Adrenal gland (tissue), 12 donors: ENCODE data around the gene SYMPK. TPM values are rescaled to one million over a fixed set of nuclear protein-coding genes. Genes with fewer than 3 reads are reported as not detected.
"Not testable (repeated sequence)": the region's sequence is repeated elsewhere in the genome, so short reads cannot be mapped to it uniquely, and the experiment has no call there.

Experiments
- DNase-seq, 7 donors: peaks; one replicate each; pipeline ENCODE4 v3.0.0-alpha.2; 2019 to 2020
- H3K27ac ChIP-seq, 5 donors: fragments of 200-600 bp; sonication (generic) in 4 of 5; 1 replicate in 3 of 5; 2 replicates in 2 of 5; pipeline versions ENCODE4 v1.5.1 to v1.8.0; 2016 to 2020; ENCODE audit warnings: mild to moderate bottlenecking in 1 of 5
- H3K27me3 ChIP-seq: fragments of 200-600 bp; 2 replicates; pipeline ENCODE4 v1.8.0; 2021
- H3K36me3 ChIP-seq, 2 donors: fragments of 200-600 bp; replicated peaks in 1 of 2; 1 replicate in 1 of 2; 2 replicates in 1 of 2; pipeline versions ENCODE4 v1.5.1 to v1.8.0; 2018 to 2022
- H3K4me1 ChIP-seq, 2 donors: fragments of 200-600 bp; replicated peaks in 1 of 2; 1 replicate in 1 of 2; 2 replicates in 1 of 2; pipeline versions ENCODE4 v1.5.1 to v1.8.0; 2018 to 2021
- H3K4me3 ChIP-seq, 4 donors: fragments of 200-600 bp; sonication (generic) in 3 of 4; one replicate each; pipeline ENCODE4 v1.5.1; 2016 to 2018
- H3K9me3 ChIP-seq, 3 donors: fragments of 200-600 bp; sonication (generic) in 1 of 3; replicated peaks in 1 of 3; 1 replicate in 2 of 3; 2 replicates in 1 of 3; pipeline versions ENCODE4 v1.5.1 to v1.8.0; 2016 to 2021
- POLR2A ChIP-seq, 2 donors: fragments of 450-650 bp; IDR thresholded peaks; one replicate each; pipeline ENCODE4 v1.6.1; 2017; ENCODE audit warnings: antibody characterized with exemption in 2 of 2, mild to moderate bottlenecking in 2 of 2, moderate library complexity in 1 of 2
- WGBS, 4 donors: extraction: QIAGEN DNeasy Blood & Tissue Kit in 2 of 4; methylation state at CpG; one replicate each; pipeline versions ENCODE4 v1.1.5 to v1.1.7; 2013 to 2017; 5-methylcytosine and 5-hydroxymethylcytosine counted together
- intact Hi-C, 2 donors: fragments of 100-400 bp; cut with DNase I; formaldehyde crosslinking; loops; one replicate each; pipeline versions ENCODE4 v1.14.1 to v1.15.0; 2022 to 2023
- polyA plus RNA-seq, 3 donors: library from polyadenylated mRNA; stranded (reverse); fragments of 200-250 nt in 2 of 3; fragments of 350-450 nt in 1 of 3; fragmentation: Illumina TruSeq in 1 of 3; extraction: RNeasy Lipid Tissue Mini Kit (QIAGEN cat#74804) in 1 of 3; gene quantifications; one replicate each; pipeline ENCODE4 v1.2.3, GENCODE V29; 2013 to 2014
- total RNA-seq, 9 donors: library from RNA; depleted of rRNA in 4 of 9; stranded (reverse); fragments of >200 nt in 4 of 9; fragments of 120-200 nt in 1 of 9; fragmentation: NEBNext Ultra II Directional in 1 of 9; extraction: Animal tissue kit (Norgen Biotek cat#: 25700) in 1 of 9; gene quantifications; one replicate each; pipeline versions ENCODE4 v1.1.0 to v1.2.4, GENCODE V29; 2013 to 2023
- TF ChIP-seq, protein P1 (sequence below), 6 experiments: fragments of 450-650 bp in 4 of 6; fragments of 200-600 bp in 2 of 6; sonication (generic) in 1 of 6; IDR thresholded peaks; 1 replicate in 5 of 6; 2 replicates in 1 of 6; pipeline versions ENCODE4 v1.5.1 to v1.8.0; 2016 to 2021; ENCODE audit warnings: antibody characterized with exemption in 6 of 6, mild to moderate bottlenecking in 2 of 6, moderate library complexity in 1 of 6
- donor health status: healthy with polysubstance abuse.
- donor health status: Bipolar disorder and iron deficiency.
- donor health status: DM: yes; HTN: yes; CAD: no.
- donor health status: DM: no; HTN: no; CAD: no.
- donor health status: DM: no; HTN: no; CAD: no.
- donor health status: DM: yes; HTN: yes; CAD: no.

Gene SYMPK
- total and polyA plus RNA-seq, 12 donors: 32.2 to 313 (median 51.2) TPM

GRCh38 chr19:45897261-45897812 is 34.4 kb upstream of the SYMPK start:
- Histone ChIP-seq H3K27me3 (no peaks in the 10 kb centered on the region), H3K4me3 (no peak overlapping the region), H3K4me1 (peaks cover 16 to 20% of the 10 kb centered on the region in 2 donors), H3K36me3 (peaks cover 0 to 36% of the 10 kb centered on the region in 2 donors), H3K27ac (no peak overlapping the region), H3K9me3 (no peaks in the 10 kb centered on the region)
- WGBS, 4 donors: 78 to 95% (median 92%) methylated on average over 5 to 8 of the region's 8 CpGs
- DNase-seq: no peak
- intact Hi-C loops: no loop called here
- TF ChIP-seq POLR2A (IDR thresholded peaks at IDR 0.05): no peak

- H3K4me3 ChIP-seq, H3K27ac ChIP-seq, intact Hi-C loops, H3K27me3 ChIP-seq, DNase-seq, H3K9me3 ChIP-seq: not testable (repeated sequence)
- Histone ChIP-seq H3K36me3 (peaks cover 0 to 36% of the 10 kb centered on the region in 2 donors), H3K4me1 (peaks cover 10 to 15% of the 10 kb centered on the region in 2 donors)
- WGBS, 4 donors: 94 to 96% (median 95%) methylated on average over 10 to 12 of the region's 12 CpGs
Observed at GRCh38 chr19:45895983-45896599, 33.1 kb upstream of the SYMPK start.

DNA sequence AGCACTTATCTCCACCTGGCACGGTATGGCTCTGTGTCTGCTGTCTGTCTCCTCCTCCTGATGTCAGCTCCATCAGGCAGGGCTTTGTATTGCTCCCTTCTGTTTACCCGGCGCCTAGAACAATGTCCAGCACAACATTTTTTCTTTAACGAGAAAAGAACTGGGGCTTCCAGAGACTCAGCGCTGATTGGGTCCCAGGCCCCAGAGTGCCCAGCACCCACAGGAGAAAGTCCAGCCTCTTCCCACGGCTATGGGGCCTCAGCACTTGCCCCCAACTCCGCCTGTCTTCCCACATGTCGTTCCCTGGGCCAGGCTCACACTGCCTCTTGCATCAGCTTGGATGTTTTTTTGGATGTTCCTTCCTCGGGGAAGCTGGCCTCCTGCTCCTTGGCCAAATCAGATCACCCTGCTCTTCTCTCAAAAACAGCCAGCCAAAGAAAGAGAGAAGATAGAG is 32.6 kb upstream of the SYMPK start:
- H3K36me3 ChIP-seq: peaks cover 0 to 36% of the 10 kb centered on the region in 2 donors
- no peak overlapping the region for H3K27ac ChIP-seq
- no peaks in the 10 kb centered on the region for H3K27me3 ChIP-seq
- intact Hi-C loops: no loop called here
- H3K9me3 ChIP-seq: no peaks in the 10 kb centered on the region
- DNase-seq: no peak
- H3K4me1 ChIP-seq: peaks cover 5 to 10% of the 10 kb centered on the region in 2 donors
- 83 to 90% (median 88%) methylated on average over 9 of the region's 9 CpGs for WGBS, 4 donors
- TF ChIP-seq, protein P1, sequence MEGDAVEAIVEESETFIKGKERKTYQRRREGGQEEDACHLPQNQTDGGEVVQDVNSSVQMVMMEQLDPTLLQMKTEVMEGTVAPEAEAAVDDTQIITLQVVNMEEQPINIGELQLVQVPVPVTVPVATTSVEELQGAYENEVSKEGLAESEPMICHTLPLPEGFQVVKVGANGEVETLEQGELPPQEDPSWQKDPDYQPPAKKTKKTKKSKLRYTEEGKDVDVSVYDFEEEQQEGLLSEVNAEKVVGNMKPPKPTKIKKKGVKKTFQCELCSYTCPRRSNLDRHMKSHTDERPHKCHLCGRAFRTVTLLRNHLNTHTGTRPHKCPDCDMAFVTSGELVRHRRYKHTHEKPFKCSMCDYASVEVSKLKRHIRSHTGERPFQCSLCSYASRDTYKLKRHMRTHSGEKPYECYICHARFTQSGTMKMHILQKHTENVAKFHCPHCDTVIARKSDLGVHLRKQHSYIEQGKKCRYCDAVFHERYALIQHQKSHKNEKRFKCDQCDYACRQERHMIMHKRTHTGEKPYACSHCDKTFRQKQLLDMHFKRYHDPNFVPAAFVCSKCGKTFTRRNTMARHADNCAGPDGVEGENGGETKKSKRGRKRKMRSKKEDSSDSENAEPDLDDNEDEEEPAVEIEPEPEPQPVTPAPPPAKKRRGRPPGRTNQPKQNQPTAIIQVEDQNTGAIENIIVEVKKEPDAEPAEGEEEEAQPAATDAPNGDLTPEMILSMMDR (IDR thresholded peaks at IDR 0.05): no peak
- TF ChIP-seq POLR2A (IDR thresholded peaks at IDR 0.05): no peak
- H3K4me3 ChIP-seq: no peak overlapping the region

DNA sequence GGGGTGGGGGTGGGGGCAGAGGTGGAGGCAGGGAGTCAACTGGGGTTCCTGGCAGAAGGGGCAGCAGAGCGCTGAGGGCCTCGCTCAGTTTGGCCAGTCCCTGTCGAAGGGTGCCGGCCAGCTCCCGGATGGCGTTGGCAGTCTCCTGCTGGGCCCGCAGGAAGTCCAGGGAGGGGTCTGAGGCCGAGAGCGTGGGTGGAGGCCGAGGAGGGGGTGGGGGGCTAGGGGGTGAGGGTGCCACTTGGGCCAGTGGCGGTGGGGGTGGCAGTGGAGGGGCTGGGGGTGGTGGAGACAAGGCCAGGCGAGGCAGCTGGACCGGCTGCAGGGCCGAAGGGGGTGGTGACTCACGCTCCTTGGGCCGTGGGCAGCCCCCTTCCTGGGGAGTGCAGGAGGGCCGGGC is 27.9 kb upstream of the SYMPK start:
- no peak overlapping the region for H3K27ac ChIP-seq
- 80 to 85% (median 83%) methylated on average over 6 to 17 of the region's 17 CpGs for WGBS, 4 donors
- H3K4me1 ChIP-seq: peaks cover 0 to 8% of the 10 kb centered on the region in 2 donors
- no peaks in the 10 kb centered on the region for H3K27me3 ChIP-seq
- intact Hi-C loops: no loop called here
- DNase-seq: no peak
- H3K4me3 ChIP-seq: no peak overlapping the region
- TF ChIP-seq, protein P1 (IDR thresholded peaks at IDR 0.05): no peak
- no peak for TF ChIP-seq POLR2A (IDR thresholded peaks at IDR 0.05)
- H3K36me3 ChIP-seq: peaks cover 0 to 21% of the 10 kb centered on the region in 2 donors
- H3K9me3 ChIP-seq: no peaks in the 10 kb centered on the region

GRCh38 chr19:45889210-45889885 is 26.4 kb upstream of the SYMPK start:
- WGBS, 4 donors: 66 to 73% (median 72%) methylated on average over 6 of the region's 6 CpGs
- no peaks in the 10 kb centered on the region for H3K9me3 ChIP-seq
- intact Hi-C loops: no loop called here
- H3K4me3 ChIP-seq: no peak overlapping the region
- no peak overlapping the region for H3K27ac ChIP-seq
- peaks cover 0 to 20% of the 10 kb centered on the region in 2 donors for H3K4me1 ChIP-seq
- H3K36me3 ChIP-seq: peaks cover 0 to 12% of the 10 kb centered on the region in 2 donors
- TF ChIP-seq, protein P1 (IDR thresholded peaks at IDR 0.05): no peak
- TF ChIP-seq POLR2A (IDR thresholded peaks at IDR 0.05): no peak
- no peaks in the 10 kb centered on the region for H3K27me3 ChIP-seq
- no peak for DNase-seq
